ENCODE measurements around the gene TRIM24. TPM values are rescaled to one million over a fixed set of nuclear protein-coding genes. Genes with fewer than 3 reads are reported as not detected.
"Not testable (repeated sequence)": the region's sequence is repeated elsewhere in the genome, so short reads cannot be mapped to it uniquely, and the experiment has no call there.

The TRIM24 gene
- total RNA-seq, 4 donors from 2014 or later, result 13.9 to 16.2 (median 14.1) TPM

DNA sequence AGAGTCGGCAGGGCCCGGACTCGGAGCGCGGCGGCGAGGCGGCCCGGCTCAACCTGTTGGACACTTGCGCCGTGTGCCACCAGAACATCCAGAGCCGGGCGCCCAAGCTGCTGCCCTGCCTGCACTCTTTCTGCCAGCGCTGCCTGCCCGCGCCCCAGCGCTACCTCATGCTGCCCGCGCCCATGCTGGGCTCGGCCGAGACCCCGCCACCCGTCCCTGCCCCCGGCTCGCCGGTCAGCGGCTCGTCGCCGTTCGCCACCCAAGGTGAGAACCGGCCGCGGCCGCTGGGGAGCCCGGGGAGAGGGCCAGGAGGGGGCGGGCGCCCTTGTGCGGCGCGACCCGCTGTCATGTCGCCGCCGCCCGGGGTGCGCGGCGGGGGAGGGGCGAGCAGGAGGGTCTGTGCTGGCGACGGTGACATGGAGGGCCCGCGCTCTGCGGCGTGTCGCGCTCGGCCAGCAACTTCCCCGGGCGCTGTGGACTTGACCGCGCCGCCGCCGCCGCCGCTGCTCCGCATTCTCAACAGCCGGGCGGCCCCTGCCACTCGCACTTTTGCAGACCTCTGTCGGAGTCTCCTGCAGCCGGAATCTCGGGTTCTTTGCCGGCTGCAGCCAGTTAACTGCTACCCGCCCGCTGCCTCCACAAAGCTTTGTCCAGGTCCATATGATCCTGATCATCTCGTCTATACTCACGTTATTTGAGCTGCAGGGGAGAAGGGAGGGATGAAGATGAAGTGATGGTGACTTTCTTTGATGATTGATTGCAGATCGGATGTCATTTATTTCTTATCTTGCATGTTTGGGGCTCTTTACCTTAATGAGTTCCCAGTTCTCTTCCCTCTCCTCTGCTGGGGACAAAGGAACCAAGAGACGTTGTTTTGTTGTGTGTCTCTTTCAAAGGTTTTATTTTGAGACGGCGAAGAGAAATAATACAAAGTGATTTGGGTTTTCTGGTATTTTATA is 869 bp downstream of the TRIM24 start:
- WGBS, 2 donors (ENCODE audit: low coverage in 1 of 2), result 0 to 1% methylated on average over 9 to 24 of the region's 84 CpGs
- H3K36me3 ChIP-seq, result no peaks in the 10 kb centered on the region
- H3K27me3 ChIP-seq, result no peaks in the 10 kb centered on the region
- TF ChIP-seq, protein P1, sequence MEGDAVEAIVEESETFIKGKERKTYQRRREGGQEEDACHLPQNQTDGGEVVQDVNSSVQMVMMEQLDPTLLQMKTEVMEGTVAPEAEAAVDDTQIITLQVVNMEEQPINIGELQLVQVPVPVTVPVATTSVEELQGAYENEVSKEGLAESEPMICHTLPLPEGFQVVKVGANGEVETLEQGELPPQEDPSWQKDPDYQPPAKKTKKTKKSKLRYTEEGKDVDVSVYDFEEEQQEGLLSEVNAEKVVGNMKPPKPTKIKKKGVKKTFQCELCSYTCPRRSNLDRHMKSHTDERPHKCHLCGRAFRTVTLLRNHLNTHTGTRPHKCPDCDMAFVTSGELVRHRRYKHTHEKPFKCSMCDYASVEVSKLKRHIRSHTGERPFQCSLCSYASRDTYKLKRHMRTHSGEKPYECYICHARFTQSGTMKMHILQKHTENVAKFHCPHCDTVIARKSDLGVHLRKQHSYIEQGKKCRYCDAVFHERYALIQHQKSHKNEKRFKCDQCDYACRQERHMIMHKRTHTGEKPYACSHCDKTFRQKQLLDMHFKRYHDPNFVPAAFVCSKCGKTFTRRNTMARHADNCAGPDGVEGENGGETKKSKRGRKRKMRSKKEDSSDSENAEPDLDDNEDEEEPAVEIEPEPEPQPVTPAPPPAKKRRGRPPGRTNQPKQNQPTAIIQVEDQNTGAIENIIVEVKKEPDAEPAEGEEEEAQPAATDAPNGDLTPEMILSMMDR (IDR thresholded peaks at IDR 0.05), result peak in 1 of 4 experiments; percentile 22
- no peak for TF ChIP-seq POLR2AphosphoS5 (IDR thresholded peaks at IDR 0.05)
- peak; percentile 1 for ATAC-seq
- peak overlapping the region; percentile 65 to 92 for H3K4me3 ChIP-seq
- H3K27ac ChIP-seq, result peak overlapping the region; percentile 77 to 99 (median 96)
- H3K4me1 ChIP-seq, result peaks cover 0 to 9% (median 5%) of the 10 kb centered on the region in 3 donors
- no peaks in the 10 kb centered on the region for H3K9me3 ChIP-seq

DNA sequence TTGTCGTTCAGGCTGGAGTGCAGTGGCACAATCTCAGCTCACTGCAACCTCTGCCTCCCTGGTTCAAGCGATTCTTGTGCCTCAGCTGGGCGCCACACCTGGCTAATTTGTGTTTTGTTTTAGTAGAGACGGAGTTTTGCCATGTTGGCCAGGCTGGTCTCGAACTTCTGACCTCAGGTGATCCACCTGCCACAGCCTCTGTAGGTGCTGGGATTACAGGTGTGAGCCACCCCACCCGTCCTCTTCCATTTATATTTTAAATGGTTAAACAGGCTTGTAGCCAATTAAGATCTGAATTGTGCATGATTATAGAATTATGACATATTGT is 3.2 kb downstream of the TRIM24 start:
- not testable (repeated sequence) for H3K27me3 ChIP-seq, ATAC-seq, H3K27ac ChIP-seq, H3K9me3 ChIP-seq, H3K4me3 ChIP-seq, H3K36me3 ChIP-seq, H3K4me1 ChIP-seq
- WGBS, 2 donors (ENCODE audit: low coverage in 1 of 2), result 96 to 100% methylated on average over 2 to 6 of the region's 6 CpGs

DNA sequence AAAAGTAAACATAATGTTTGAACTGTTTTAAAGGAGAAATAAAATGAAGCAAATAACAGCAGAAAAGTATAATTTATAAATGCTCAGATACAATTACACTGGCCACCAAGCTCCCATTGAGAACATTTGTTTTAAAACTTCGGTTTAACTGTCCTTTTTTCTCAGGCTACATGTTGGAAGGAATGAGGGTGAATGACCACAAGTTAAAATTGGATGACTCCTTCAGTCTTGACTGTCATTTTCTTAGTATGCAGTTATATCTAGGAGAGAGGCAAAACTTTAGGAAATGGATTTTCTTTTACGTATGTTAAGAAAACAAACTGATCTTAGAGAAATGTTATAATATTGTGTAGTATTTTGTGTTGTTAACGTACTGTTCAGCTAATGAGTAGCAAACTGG is 5.0 kb downstream of the TRIM24 start:
- 62 to 77% methylated on average over 3 of the region's 3 CpGs for WGBS, 2 donors (ENCODE audit: low coverage in 1 of 2)
- Histone ChIP-seq H3K27me3 (no peaks in the 10 kb centered on the region), H3K4me3 (no peak overlapping the region), H3K27ac (no peak overlapping the region), H3K36me3 (no peaks in the 10 kb centered on the region), H3K4me1 (peaks cover 0 to 13% (median 5%) of the 10 kb centered on the region in 3 donors), H3K9me3 (no peaks in the 10 kb centered on the region)
- no peak for TF ChIP-seq POLR2AphosphoS5 (IDR thresholded peaks at IDR 0.05)
- TF ChIP-seq, protein P1 (IDR thresholded peaks at IDR 0.05), result no peak
- no peak for TF ChIP-seq POLR2A (IDR thresholded peaks at IDR 0.05)
- no peak for TF ChIP-seq EP300 (IDR thresholded peaks at IDR 0.05)
- ATAC-seq, result no peak

DNA sequence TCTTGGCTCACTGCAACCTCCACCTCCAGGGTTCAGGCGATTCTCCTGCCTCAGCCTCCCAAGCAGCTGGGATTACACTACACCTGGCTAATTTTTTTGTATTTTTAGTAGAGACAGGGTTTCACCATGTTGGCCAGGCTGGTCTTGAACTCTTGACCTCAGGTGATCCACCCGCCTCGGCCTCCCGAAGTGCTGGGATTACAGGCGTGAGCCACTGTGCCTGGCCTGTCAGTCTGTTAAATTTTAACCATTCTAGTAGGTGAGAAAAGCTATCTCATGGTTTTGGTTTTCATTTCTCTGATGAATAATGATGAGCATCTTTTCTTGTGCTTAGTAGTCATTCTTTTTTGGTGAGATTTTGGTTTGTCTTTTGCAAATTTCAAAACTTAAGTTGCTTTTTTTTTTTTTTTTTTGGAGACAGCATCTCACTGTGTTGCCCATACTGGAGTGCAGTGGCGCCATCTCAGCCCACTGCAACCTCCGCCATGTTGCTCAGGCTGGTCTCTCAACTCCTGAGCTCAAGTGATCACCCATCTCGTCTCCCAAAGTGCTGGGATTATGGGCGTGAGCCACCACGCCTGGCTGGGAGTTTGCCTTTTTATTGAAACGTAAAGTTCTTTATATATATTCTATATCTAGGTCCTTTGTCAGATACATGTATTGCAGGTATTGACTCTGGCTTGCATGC is 6.2 kb downstream of the TRIM24 start:
- H3K4me1 ChIP-seq, result peaks cover 0 to 13% (median 5%) of the 10 kb centered on the region in 3 donors
- H3K9me3 ChIP-seq, H3K27me3 ChIP-seq, H3K27ac ChIP-seq, H3K4me3 ChIP-seq, ATAC-seq, H3K36me3 ChIP-seq: not testable (repeated sequence)
- whole genome bisulfite sequencing, 2 donors (ENCODE audit: low coverage in 1 of 2), result 97 to 100% methylated on average over 5 to 10 of the region's 11 CpGs

DNA sequence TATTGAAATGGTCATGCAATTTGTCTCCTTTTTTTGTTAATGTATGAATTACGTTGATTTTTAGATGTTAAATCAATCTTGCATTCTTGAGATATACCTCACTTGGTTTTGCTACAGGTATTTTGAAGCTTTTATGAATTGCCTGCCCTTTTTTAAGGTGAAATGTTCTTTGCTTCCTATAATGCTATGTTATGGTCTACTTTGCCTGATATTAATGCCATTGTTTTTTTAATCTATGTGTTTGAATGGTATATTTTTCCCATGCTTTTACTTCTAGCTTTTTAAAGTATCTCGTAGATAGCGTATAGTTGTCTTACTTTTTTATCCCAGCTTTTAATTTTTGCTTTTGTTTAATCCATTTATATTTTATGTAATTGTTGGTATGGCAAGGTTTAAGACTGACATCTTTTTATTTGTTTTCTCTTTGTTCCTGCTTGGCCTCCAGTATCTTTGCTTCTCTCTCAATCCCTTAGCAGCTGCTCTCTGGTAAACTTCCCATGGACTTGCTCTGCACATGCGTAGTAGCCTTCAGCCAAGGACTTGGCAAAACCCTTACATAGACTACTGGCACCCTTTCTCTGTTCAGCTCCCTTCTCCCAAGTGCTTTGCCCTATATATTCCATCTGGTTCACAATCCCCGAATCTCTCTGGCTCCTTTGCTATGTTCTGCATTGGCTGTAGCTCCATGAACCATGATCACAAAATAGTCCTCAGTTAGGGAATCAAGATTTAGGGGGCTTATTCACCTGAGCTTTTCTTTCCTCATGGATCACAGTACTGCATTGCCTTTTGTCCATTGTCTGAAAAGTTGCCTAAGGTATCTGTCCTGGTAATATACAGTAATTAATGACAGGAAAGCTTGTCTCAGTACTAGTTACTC is 8.4 kb downstream of the TRIM24 start:
- Histone ChIP-seq H3K9me3 (no peaks in the 10 kb centered on the region), H3K27me3 (no peaks in the 10 kb centered on the region), H3K36me3 (no peaks in the 10 kb centered on the region), H3K4me3 (no peak overlapping the region), H3K4me1 (peaks cover 0 to 4% (median 0%) of the 10 kb centered on the region in 3 donors), H3K27ac (no peak overlapping the region)
- ATAC-seq, result no peak
- 79 to 81% methylated on average over 3 to 5 of the region's 5 CpGs for WGBS, 2 donors (ENCODE audit: low coverage in 1 of 2)
- TF ChIP-seq EP300 (IDR thresholded peaks at IDR 0.05) (no peak), POLR2A (IDR thresholded peaks at IDR 0.05) (no peak), POLR2AphosphoS5 (IDR thresholded peaks at IDR 0.05) (no peak)
- TF ChIP-seq, protein P1 (IDR thresholded peaks at IDR 0.05), result no peak

Measured in gastroesophageal sphincter (tissue), 4 donors.